ENCODE results near the gene SMARCC2.

Gene SMARCC2

DNA sequence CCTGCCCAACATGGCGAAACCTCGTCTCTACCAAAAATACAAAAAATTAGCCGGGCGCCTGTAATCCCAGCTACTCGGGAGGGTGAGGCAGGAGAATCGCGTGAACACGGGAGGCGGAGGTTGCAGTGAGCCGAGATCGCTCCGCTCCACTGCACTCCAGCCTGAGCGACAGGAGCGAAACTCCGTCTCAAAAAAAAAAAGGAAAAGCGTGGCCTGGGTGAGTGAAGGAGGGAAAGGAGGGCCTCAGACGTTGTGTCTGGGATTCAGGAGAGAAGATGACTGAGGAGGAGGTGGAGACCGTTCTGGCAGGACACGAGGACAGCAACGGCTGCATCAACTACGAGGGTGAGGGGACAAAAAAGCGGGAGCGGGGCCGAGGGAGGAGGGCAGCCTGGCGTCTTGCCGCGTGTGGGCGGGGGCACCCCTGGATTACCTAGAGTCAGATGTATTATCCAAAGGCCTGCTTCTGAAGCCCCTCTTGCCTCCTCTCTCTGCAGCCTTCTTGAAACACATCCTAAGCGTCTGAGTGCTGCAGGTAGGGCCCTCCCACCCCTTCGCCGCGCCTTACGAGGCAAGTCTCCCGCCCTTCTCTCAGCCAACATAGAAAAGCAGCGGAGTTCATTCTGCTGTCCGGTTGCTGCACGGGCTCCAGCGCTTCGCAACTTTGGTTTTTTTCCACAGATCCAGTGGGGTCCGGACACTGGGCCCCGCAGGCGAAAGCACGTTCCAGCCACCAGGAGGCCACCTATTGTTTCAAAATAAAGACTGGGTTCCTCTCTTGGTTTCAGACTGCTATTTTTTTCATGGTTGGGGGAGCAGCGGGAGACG lies 31.9 kb downstream of the SMARCC2 start (continued):
- TF ChIP-seq, protein P1, sequence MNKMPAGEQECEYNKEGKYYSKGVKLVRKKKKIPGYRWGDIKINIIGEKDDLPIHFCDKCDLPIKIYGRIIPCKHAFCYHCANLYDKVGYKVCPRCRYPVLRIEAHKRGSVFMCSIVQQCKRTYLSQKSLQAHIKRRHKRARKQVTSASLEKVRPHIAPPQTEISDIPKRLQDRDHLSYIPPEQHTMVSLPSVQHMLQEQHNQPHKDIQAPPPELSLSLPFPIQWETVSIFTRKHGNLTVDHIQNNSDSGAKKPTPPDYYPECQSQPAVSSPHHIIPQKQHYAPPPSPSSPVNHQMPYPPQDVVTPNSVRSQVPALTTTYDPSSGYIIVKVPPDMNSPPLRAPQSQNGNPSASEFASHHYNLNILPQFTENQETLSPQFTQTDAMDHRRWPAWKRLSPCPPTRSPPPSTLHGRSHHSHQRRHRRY (tag by site-specific recombination; IDR thresholded peaks at IDR 0.05), result peak; percentile 62; the same call in 1 of the 2 replicates
- TF ChIP-seq, protein P2, sequence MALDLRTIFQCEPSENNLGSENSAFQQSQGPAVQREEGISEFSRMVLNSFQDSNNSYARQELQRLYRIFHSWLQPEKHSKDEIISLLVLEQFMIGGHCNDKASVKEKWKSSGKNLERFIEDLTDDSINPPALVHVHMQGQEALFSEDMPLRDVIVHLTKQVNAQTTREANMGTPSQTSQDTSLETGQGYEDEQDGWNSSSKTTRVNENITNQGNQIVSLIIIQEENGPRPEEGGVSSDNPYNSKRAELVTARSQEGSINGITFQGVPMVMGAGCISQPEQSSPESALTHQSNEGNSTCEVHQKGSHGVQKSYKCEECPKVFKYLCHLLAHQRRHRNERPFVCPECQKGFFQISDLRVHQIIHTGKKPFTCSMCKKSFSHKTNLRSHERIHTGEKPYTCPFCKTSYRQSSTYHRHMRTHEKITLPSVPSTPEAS (tag by site-specific recombination; IDR thresholded peaks at IDR 0.05), result no peak
- no peak for TF ChIP-seq ZNF785 (tag by site-specific recombination; IDR thresholded peaks at IDR 0.05)
- TF ChIP-seq, protein P3, sequence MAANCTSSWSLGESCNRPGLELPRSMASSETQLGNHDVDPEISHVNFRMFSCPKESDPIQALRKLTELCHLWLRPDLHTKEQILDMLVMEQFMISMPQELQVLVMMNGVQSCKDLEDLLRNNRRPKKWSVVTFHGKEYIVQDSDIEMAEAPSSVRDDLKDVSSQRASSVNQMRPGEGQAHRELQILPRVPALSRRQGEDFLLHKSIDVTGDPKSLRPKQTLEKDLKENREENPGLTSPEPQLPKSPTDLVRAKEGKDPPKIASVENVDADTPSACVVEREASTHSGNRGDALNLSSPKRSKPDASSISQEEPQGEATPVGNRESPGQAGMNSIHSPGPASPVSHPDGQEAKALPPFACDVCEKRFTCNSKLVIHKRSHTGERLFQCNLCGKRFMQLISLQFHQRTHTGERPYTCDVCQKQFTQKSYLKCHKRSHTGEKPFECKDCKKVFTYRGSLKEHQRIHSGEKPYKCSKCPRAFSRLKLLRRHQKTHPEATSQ (tag by site-specific recombination; IDR thresholded peaks at IDR 0.05), result no peak
- TF ChIP-seq, protein P4, sequence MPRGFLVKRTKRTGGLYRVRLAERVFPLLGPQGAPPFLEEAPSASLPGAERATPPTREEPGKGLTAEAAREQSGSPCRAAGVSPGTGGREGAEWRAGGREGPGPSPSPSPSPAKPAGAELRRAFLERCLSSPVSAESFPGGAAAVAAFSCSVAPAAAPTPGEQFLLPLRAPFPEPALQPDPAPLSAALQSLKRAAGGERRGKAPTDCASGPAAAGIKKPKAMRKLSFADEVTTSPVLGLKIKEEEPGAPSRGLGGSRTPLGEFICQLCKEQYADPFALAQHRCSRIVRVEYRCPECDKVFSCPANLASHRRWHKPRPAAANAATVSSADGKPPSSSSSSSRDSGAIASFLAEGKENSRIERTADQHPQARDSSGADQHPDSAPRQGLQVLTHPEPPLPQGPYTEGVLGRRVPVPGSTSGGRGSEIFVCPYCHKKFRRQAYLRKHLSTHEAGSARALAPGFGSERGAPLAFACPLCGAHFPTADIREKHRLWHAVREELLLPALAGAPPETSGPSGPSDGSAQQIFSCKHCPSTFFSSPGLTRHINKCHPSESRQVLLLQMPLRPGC (tag by site-specific recombination; IDR thresholded peaks at IDR 0.05), result peak; percentile 12; the same call in 1 of the 2 replicates
- no peak for TF ChIP-seq ZNF146 (tag by site-specific recombination; IDR thresholded peaks at IDR 0.05)
- no peak for TF ChIP-seq ZNF571 (tag by site-specific recombination; IDR thresholded peaks at IDR 0.05)
- TF ChIP-seq ZNF132 (tag by site-specific recombination; IDR thresholded peaks at IDR 0.05; ENCODE audit: borderline replicate concordance), result no peak
- peak; percentile 37 for TF ChIP-seq ZXDB (tag by site-specific recombination; IDR thresholded peaks at IDR 0.05)
- peak; percentile 45; the same call in 1 of the 2 replicates for TF ChIP-seq KLF16 (tag by site-specific recombination; IDR thresholded peaks at IDR 0.05)
- TF ChIP-seq, protein P5, sequence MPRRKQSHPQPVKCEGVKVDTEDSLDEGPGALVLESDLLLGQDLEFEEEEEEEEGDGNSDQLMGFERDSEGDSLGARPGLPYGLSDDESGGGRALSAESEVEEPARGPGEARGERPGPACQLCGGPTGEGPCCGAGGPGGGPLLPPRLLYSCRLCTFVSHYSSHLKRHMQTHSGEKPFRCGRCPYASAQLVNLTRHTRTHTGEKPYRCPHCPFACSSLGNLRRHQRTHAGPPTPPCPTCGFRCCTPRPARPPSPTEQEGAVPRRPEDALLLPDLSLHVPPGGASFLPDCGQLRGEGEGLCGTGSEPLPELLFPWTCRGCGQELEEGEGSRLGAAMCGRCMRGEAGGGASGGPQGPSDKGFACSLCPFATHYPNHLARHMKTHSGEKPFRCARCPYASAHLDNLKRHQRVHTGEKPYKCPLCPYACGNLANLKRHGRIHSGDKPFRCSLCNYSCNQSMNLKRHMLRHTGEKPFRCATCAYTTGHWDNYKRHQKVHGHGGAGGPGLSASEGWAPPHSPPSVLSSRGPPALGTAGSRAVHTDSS (tag by site-specific recombination; IDR thresholded peaks at IDR 0.05), result no peak
- no peak for TF ChIP-seq ZNF350 (tag by site-specific recombination; IDR thresholded peaks at IDR 0.05)
- TF ChIP-seq, protein P6, sequence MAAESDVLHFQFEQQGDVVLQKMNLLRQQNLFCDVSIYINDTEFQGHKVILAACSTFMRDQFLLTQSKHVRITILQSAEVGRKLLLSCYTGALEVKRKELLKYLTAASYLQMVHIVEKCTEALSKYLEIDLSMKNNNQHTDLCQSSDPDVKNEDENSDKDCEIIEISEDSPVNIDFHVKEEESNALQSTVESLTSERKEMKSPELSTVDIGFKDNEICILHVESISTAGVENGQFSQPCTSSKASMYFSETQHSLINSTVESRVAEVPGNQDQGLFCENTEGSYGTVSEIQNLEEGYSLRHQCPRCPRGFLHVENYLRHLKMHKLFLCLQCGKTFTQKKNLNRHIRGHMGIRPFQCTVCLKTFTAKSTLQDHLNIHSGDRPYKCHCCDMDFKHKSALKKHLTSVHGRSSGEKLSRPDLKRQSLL (tag by site-specific recombination; IDR thresholded peaks at IDR 0.05), result peak; percentile 28; the same call in 1 of the 2 replicates
- TF ChIP-seq, protein P7, sequence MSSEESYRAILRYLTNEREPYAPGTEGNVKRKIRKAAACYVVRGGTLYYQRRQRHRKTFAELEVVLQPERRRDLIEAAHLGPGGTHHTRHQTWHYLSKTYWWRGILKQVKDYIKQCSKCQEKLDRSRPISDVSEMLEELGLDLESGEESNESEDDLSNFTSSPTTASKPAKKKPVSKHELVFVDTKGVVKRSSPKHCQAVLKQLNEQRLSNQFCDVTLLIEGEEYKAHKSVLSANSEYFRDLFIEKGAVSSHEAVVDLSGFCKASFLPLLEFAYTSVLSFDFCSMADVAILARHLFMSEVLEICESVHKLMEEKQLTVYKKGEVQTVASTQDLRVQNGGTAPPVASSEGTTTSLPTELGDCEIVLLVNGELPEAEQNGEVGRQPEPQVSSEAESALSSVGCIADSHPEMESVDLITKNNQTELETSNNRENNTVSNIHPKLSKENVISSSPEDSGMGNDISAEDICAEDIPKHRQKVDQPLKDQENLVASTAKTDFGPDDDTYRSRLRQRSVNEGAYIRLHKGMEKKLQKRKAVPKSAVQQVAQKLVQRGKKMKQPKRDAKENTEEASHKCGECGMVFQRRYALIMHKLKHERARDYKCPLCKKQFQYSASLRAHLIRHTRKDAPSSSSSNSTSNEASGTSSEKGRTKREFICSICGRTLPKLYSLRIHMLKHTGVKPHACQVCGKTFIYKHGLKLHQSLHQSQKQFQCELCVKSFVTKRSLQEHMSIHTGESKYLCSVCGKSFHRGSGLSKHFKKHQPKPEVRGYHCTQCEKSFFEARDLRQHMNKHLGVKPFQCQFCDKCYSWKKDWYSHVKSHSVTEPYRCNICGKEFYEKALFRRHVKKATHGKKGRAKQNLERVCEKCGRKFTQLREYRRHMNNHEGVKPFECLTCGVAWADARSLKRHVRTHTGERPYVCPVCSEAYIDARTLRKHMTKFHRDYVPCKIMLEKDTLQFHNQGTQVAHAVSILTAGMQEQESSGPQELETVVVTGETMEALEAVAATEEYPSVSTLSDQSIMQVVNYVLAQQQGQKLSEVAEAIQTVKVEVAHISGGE (tag by site-specific recombination; conservative IDR thresholded peaks at IDR 0.05; ENCODE audit: low read depth), result 0 out of 2 replicates have a peak, but pooled peaks have one; percentile 6
- TF ChIP-seq ZSCAN30 (tag by site-specific recombination; IDR thresholded peaks at IDR 0.05), result no peak
- TF ChIP-seq, protein P8, sequence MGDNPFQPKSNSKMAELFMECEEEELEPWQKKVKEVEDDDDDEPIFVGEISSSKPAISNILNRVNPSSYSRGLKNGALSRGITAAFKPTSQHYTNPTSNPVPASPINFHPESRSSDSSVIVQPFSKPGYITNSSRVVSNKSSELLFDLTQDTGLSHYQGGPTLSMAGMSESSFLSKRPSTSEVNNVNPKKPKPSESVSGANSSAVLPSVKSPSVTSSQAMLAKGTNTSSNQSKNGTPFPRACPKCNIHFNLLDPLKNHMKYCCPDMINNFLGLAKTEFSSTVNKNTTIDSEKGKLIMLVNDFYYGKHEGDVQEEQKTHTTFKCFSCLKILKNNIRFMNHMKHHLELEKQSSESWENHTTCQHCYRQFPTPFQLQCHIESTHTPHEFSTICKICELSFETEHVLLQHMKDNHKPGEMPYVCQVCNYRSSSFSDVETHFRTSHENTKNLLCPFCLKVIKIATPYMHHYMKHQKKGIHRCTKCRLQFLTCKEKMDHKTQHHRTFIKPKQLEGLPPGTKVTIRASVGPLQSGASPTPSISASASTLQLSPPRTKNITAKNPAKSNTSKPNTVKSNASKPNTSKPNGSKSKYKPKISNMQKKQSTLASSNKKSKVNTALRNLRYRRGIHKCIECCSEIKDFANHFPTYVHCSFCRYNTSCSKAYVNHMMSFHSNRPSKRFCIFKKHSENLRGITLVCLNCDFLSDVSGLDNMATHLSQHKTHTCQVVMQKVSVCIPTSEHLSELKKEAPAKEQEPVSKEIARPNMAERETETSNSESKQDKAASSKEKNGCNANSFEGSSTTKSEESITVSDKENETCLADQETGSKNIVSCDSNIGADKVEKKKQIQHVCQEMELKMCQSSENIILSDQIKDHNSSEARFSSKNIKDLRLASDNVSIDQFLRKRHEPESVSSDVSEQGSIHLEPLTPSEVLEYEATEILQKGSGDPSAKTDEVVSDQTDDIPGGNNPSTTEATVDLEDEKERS (tag by site-specific recombination; IDR thresholded peaks at IDR 0.05), result no peak
- no peak for TF ChIP-seq SETDB1 (IDR thresholded peaks at IDR 0.05; ENCODE audit: insufficient read length, low read length)
- TF ChIP-seq ZNF670 (tag by site-specific recombination; IDR thresholded peaks at IDR 0.05; ENCODE audit: low read depth), result no peak
- TF ChIP-seq ZNF221 (tag by site-specific recombination; IDR thresholded peaks at IDR 0.05; ENCODE audit: borderline replicate concordance), result no peak
- TF ChIP-seq, protein P9, sequence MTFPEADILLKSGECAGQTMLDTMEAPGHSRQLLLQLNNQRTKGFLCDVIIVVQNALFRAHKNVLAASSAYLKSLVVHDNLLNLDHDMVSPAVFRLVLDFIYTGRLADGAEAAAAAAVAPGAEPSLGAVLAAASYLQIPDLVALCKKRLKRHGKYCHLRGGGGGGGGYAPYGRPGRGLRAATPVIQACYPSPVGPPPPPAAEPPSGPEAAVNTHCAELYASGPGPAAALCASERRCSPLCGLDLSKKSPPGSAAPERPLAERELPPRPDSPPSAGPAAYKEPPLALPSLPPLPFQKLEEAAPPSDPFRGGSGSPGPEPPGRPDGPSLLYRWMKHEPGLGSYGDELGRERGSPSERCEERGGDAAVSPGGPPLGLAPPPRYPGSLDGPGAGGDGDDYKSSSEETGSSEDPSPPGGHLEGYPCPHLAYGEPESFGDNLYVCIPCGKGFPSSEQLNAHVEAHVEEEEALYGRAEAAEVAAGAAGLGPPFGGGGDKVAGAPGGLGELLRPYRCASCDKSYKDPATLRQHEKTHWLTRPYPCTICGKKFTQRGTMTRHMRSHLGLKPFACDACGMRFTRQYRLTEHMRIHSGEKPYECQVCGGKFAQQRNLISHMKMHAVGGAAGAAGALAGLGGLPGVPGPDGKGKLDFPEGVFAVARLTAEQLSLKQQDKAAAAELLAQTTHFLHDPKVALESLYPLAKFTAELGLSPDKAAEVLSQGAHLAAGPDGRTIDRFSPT (tag by site-specific recombination; IDR thresholded peaks at IDR 0.05), result 0 out of 2 replicates have a peak, but pooled peaks have one; percentile 21

Data from HEK293 (cell line).